ENCODE results near the gene MTF1. TPM values are rescaled to one million over a fixed set of nuclear protein-coding genes. Genes with fewer than 3 reads are reported as not detected.

MTF1 gene
- total RNA-seq, 1 experiment from 2014 or later = 21.2 TPM

GRCh38 chr1:37845049-37845646, 14.2 kb downstream of the MTF1 start:
- no peak overlapping the region for H3K27ac ChIP-seq (ENCODE audit: low read depth, low read length)
- TF ChIP-seq SRF (IDR thresholded peaks at IDR 0.05; ENCODE audit: low read depth) (no peak), ZFX (IDR thresholded peaks at IDR 0.05) (no peak), ATF3 (IDR thresholded peaks at IDR 0.05) (no peak)
- intact Hi-C loops (cut with micrococcal nuclease) = no loop called here
- ATAC-seq (no peak), DNase-seq (ENCODE audit: low read depth, low spot score) (no peak)
- no peak overlapping the region for H3K9ac ChIP-seq (ENCODE audit: low read length)
- no peaks in the 10 kb centered on the region for H4K20me1 ChIP-seq (ENCODE audit: insufficient read depth)
- H3K36me3 ChIP-seq (ENCODE audit: control insufficient read depth in 1 of 2, insufficient read depth in 2 of 2, low read length in 2 of 2) = peaks cover 5% of the 10 kb centered on the region in 2 experiments; a peak in 2 of 4 replicates
- RAD21 ChIA-PET (ENCODE audit: low non-redundant PET in 1 of 2, low total read pairs in 2 of 2, uncharacterized antibody in 2 of 2, unreplicated experiment in 2 of 2) = no interaction called here
- H3K27me3 ChIP-seq (ENCODE audit: insufficient read depth, low read length) = no peaks in the 10 kb centered on the region
- H3K4me3 ChIP-seq (replicated peaks in 1 of 2; ENCODE audit: low read depth in 1 of 2, low read length in 2 of 2) = no peak overlapping the region
- H2AFZ ChIP-seq (ENCODE audit: low read depth, low read length, poor library complexity, severe bottlenecking) = no peak overlapping the region
- H3K4me1 ChIP-seq (ENCODE audit: control insufficient read depth in 1 of 2, insufficient read depth in 2 of 2, low read length in 2 of 2) = no peaks in the 10 kb centered on the region
- CTCF ChIA-PET = interaction anchor here (0.9 kb wide), 1 partner anchor 15 kb away, joined by 4 read pairs; the partner anchor contains the start of gene MTF1
- no TSS peak for BruUV-seq (replicated peaks)
- POLR2A ChIA-PET = interaction anchor here (1.0 kb wide), 1 partner anchor 14 kb away, joined by 3 read pairs; the partner anchor contains the start of gene MTF1
- no peaks in the 10 kb centered on the region for H3K9me3 ChIP-seq (ENCODE audit: control insufficient read depth in 1 of 2, insufficient read depth in 1 of 2, low read depth in 1 of 2, low read length in 2 of 2)
- H3K79me2 ChIP-seq (ENCODE audit: insufficient read depth, low read length) = peaks cover 82% of the 10 kb centered on the region
- no peaks in the 10 kb centered on the region for H3K9me2 ChIP-seq (ENCODE audit: insufficient read depth)
- H3K4me2 ChIP-seq (ENCODE audit: low read length) = no peak overlapping the region

DNA sequence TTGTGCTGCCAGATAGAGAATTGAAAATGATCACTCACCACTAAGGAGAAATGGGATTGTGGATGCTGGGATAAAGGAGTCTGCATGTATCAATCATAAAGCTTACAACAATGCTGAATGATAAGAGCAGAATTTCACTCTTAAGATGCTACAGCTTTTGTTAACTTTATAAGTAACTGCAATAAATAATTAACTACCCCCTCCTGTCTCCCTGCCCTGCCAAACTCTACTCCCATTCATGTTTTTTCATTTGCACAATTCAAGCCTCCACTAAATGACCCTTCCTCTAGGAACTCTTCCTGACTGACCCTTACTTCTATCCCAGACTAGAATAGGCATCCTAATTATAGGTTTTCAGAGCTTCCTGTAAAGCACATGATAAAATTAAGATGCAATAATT, 14.9 kb downstream of the MTF1 start:
- Histone ChIP-seq H3K27ac (ENCODE audit: low read depth, low read length) (no peak overlapping the region), H3K9me3 (ENCODE audit: control insufficient read depth in 1 of 2, insufficient read depth in 1 of 2, low read depth in 1 of 2, low read length in 2 of 2) (no peaks in the 10 kb centered on the region), H3K9ac (ENCODE audit: low read length) (no peak overlapping the region), H3K27me3 (ENCODE audit: insufficient read depth, low read length) (no peaks in the 10 kb centered on the region), H3K4me3 (replicated peaks in 1 of 2; ENCODE audit: low read depth in 1 of 2, low read length in 2 of 2) (no peak overlapping the region), H3K4me1 (ENCODE audit: control insufficient read depth in 1 of 2, insufficient read depth in 2 of 2, low read length in 2 of 2) (no peaks in the 10 kb centered on the region), H4K20me1 (ENCODE audit: insufficient read depth) (no peaks in the 10 kb centered on the region), H3K79me2 (ENCODE audit: insufficient read depth, low read length) (peaks cover 76% of the 10 kb centered on the region), H3K36me3 (ENCODE audit: control insufficient read depth in 1 of 2, insufficient read depth in 2 of 2, low read length in 2 of 2) (peaks cover 8 to 10% of the 10 kb centered on the region in 2 experiments), H3K4me2 (ENCODE audit: low read length) (no peak overlapping the region), H3K9me2 (ENCODE audit: insufficient read depth) (no peaks in the 10 kb centered on the region), H2AFZ (ENCODE audit: low read depth, low read length, poor library complexity, severe bottlenecking) (no peak overlapping the region)
- ATAC-seq (no peak), DNase-seq (ENCODE audit: low read depth, low spot score) (no peak)
- RAD21 ChIA-PET (ENCODE audit: low non-redundant PET in 1 of 2, low total read pairs in 2 of 2, uncharacterized antibody in 2 of 2, unreplicated experiment in 2 of 2) = no interaction called here
- POLR2A ChIA-PET = no interaction called here
- intact Hi-C loops (cut with micrococcal nuclease) = no loop called here
- CTCF ChIA-PET = no interaction called here
- BruUV-seq (replicated peaks) = no TSS peak
- TF ChIP-seq ATF3 (IDR thresholded peaks at IDR 0.05) (no peak), RAD21 (IDR thresholded peaks at IDR 0.05; ENCODE audit: low read depth) (no peak), POLR2AphosphoS5 (IDR thresholded peaks at IDR 0.05; ENCODE audit: low read depth, low read length) (no peak), CTCF (IDR thresholded peaks at IDR 0.05 in 2 of 3, conservative IDR thresholded peaks at IDR 0.05 in 1 of 3; ENCODE audit: borderline replicate concordance in 1 of 3, insufficient read depth in 1 of 3, low read depth in 2 of 3, low read length in 2 of 3) (no peak), EGR1 (IDR thresholded peaks at IDR 0.05; ENCODE audit: low read depth) (no peak), CBX3 (IDR thresholded peaks at IDR 0.05; ENCODE audit: low read depth) (no peak), ELF1 (IDR thresholded peaks at IDR 0.05; ENCODE audit: borderline replicate concordance, low read depth) (no peak), ZFX (IDR thresholded peaks at IDR 0.05) (no peak), MAX (IDR thresholded peaks at IDR 0.05) (no peak), TCF7L2 (IDR thresholded peaks at IDR 0.05; ENCODE audit: borderline replicate concordance, extremely low read depth, insufficient read depth, insufficient read length) (no peak), SP1 (IDR thresholded peaks at IDR 0.05; ENCODE audit: low read depth) (no peak), SRF (IDR thresholded peaks at IDR 0.05; ENCODE audit: low read depth) (no peak), ZNF274 (IDR thresholded peaks at IDR 0.05; ENCODE audit: low read depth, low read length) (no peak), EZH2 (IDR thresholded peaks at IDR 0.05) (no peak), FOSL1 (IDR thresholded peaks at IDR 0.05; ENCODE audit: low read depth) (no peak)
- TF ChIP-seq, protein P1, sequence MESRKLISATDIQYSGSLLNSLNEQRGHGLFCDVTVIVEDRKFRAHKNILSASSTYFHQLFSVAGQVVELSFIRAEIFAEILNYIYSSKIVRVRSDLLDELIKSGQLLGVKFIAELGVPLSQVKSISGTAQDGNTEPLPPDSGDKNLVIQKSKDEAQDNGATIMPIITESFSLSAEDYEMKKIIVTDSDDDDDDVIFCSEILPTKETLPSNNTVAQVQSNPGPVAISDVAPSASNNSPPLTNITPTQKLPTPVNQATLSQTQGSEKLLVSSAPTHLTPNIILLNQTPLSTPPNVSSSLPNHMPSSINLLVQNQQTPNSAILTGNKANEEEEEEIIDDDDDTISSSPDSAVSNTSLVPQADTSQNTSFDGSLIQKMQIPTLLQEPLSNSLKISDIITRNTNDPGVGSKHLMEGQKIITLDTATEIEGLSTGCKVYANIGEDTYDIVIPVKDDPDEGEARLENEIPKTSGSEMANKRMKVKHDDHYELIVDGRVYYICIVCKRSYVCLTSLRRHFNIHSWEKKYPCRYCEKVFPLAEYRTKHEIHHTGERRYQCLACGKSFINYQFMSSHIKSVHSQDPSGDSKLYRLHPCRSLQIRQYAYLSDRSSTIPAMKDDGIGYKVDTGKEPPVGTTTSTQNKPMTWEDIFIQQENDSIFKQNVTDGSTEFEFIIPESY (IDR thresholded peaks at IDR 0.05; ENCODE audit: extremely low read depth, insufficient replicate concordance, low read length) = no peak
